Endothelial cell of umbilical vein (primary cell): Measurements from ENCODE around the gene GNAS-AS1. TPM values are rescaled to one million over a fixed set of nuclear protein-coding genes. Genes with fewer than 3 reads are reported as not detected.

Source experiments
- BruUV-seq: library from RNA; stranded (reverse); fragments of 400-500 nt; replicated peaks from 2 replicates; lab custom pipeline; 2021; lab: Mats Ljungman, UMichigan
- CTCF ChIA-PET: fragments of 300-600, 350-600 bp; sonication (Branson Sonifier 250); formaldehyde crosslinking; loops from one replicate; lab custom pipeline; 2021; ENCODE audit warnings: antibody characterized with exemption, inconsistent platforms; lab: Charles Lee
- POLR2A ChIA-PET: fragments of 300-600, 350-600 bp; sonication (Branson Sonifier 250); formaldehyde crosslinking; loops from one replicate; lab custom pipeline; 2021; ENCODE audit warnings: antibody characterized with exemption, inconsistent platforms; lab: Charles Lee
- DNase-seq: peaks from one replicate; pipeline ENCODE4 v3.0.0-alpha.2; 2011; ENCODE audit warnings: low read depth, low spot score
- FAIRE-seq: peaks from 2 replicates; lab custom pipeline; 2011; peaks lifted over from hg19 to GRCh38; lab: Jason Lieb, UNC
- H2AFZ ChIP-seq: 2 replicates; pipeline ENCODE4 v1.6.0; 2012; ENCODE audit warnings: low read depth, low read length, control low read depth, inconsistent platforms
- H3K27ac ChIP-seq: 2 replicates; pipeline ENCODE4 v1.5.1; 2011; ENCODE audit warnings: low read depth, mild to moderate bottlenecking, control low read depth, low read length, moderate library complexity; ENCODE audit not compliant: insufficient read depth
- H3K27me3 ChIP-seq, 2 experiments: 2 replicates each; pipeline versions ENCODE4 v1.6.0 to v1.6.1; 2011; ENCODE audit warnings: low read length in 2 of 2, mixed read lengths in 1 of 2; ENCODE audit not compliant: control insufficient read depth in 2 of 2, insufficient read depth in 2 of 2
- H3K36me3 ChIP-seq, 2 experiments: 2 replicates in 1 of 2; 3 replicates in 1 of 2; pipeline ENCODE4 v1.5.1; 2011; ENCODE audit warnings: low read length in 2 of 2, mild to moderate bottlenecking in 1 of 2, moderate library complexity in 1 of 2; ENCODE audit not compliant: control insufficient read depth in 2 of 2, insufficient read depth in 2 of 2; ENCODE audit errors: extremely low read depth in 1 of 2
- H3K4me1 ChIP-seq: 3 replicates; pipeline ENCODE4 v1.5.1; 2011; ENCODE audit warnings: mild to moderate bottlenecking, low read length; ENCODE audit not compliant: control insufficient read depth, insufficient read depth; ENCODE audit errors: extremely low read depth
- H3K4me2 ChIP-seq: 2 replicates; pipeline ENCODE4 v1.6.1; 2011; ENCODE audit warnings: low read length, control low read depth, mixed read lengths; ENCODE audit not compliant: insufficient read depth
- H3K4me3 ChIP-seq, 3 experiments: fragments of 200-600 bp in 1 of 3; sonication (generic), shearing (Covaris generic) in 1 of 3; replicated peaks in 1 of 3; 2 replicates each; pipeline ENCODE4 v1.5.1; 2011 to 2016; ENCODE audit warnings: control low read depth in 3 of 3, low read length in 3 of 3, mild to moderate bottlenecking in 2 of 3, inconsistent platforms in 1 of 3, low read depth in 1 of 3, moderate library complexity in 1 of 3; ENCODE audit not compliant: insufficient read depth in 1 of 3
- H3K79me2 ChIP-seq: 2 replicates; pipeline ENCODE4 v1.6.0; 2012; ENCODE audit warnings: low read length, inconsistent platforms; ENCODE audit not compliant: control insufficient read depth, insufficient read depth
- H3K9ac ChIP-seq: replicated peaks from 2 replicates; pipeline ENCODE3; 2011; ENCODE audit warnings: low read length, control low read depth; ENCODE audit not compliant: insufficient read depth; ENCODE audit errors: extremely low read depth
- H3K9me1 ChIP-seq: replicated peaks from 3 replicates; pipeline ENCODE4 v1.6.0; 2011; ENCODE audit warnings: mild to moderate bottlenecking, low read length; ENCODE audit not compliant: control insufficient read depth, insufficient read depth; ENCODE audit errors: extremely low read depth
- H3K9me3 ChIP-seq: replicated peaks from 2 replicates; pipeline ENCODE4 v1.5.1; 2012; ENCODE audit warnings: low read length, inconsistent platforms; ENCODE audit not compliant: control insufficient read depth, insufficient read depth
- H4K20me1 ChIP-seq: replicated peaks from 2 replicates; pipeline ENCODE3; 2011; ENCODE audit warnings: mild to moderate bottlenecking, low read length; ENCODE audit not compliant: control insufficient read depth, insufficient read depth; ENCODE audit errors: extremely low read depth
- EZH2 ChIP-seq: IDR thresholded peaks from 2 replicates; pipeline ENCODE4 v1.6.1; 2012; ENCODE audit warnings: borderline replicate concordance, low read depth, mild to moderate bottlenecking, moderate library complexity, low read length, inconsistent platforms; ENCODE audit not compliant: severe bottlenecking
- FOS ChIP-seq: IDR thresholded peaks from 2 replicates; pipeline ENCODE4 v1.6.1; 2011; ENCODE audit warnings: mild to moderate bottlenecking, low read length, moderate library complexity, borderline replicate concordance; ENCODE audit not compliant: insufficient read depth
- GATA2 ChIP-seq: IDR thresholded peaks from 2 replicates; pipeline ENCODE4 v1.7.0; 2011; ENCODE audit warnings: low read depth, mild to moderate bottlenecking, moderate library complexity, mixed read lengths, low read length; ENCODE audit not compliant: insufficient read length, insufficient read depth
- JUN ChIP-seq: IDR thresholded peaks from 2 replicates; pipeline ENCODE4 v1.6.1; 2011; ENCODE audit warnings: borderline replicate concordance, low read depth; ENCODE audit not compliant: insufficient read length, insufficient read depth
- MYC ChIP-seq: IDR thresholded peaks from one replicate; pipeline ENCODE4 v1.6.1; 2011; ENCODE audit warnings: mild to moderate bottlenecking, low read depth, low read length
- POLR2A ChIP-seq: IDR thresholded peaks from 2 replicates; pipeline ENCODE4 v1.6.1; 2012; ENCODE audit warnings: low read depth, mild to moderate bottlenecking, control low read depth, low read length
- POLR2AphosphoS5 ChIP-seq: IDR thresholded peaks from 2 replicates; pipeline ENCODE4 v1.6.1; 2012; ENCODE audit warnings: low read depth, mild to moderate bottlenecking, control low read depth, low read length, moderate library complexity; ENCODE audit not compliant: insufficient read depth
- dilution Hi-C: fragments of 300-500 bp; cut with MboI; formaldehyde crosslinking; loops from one replicate; pipeline ENCODE4 v1.15.0; 2019; ENCODE audit warnings: low sequenced_read_pairs; ENCODE audit not compliant: extremely low pct_ligation_motif_present
- intact Hi-C: fragments of 100-400 bp; cut with micrococcal nuclease; formaldehyde crosslinking; loops from one replicate; pipeline ENCODE4 v1.10.0; 2022
- polyA plus RNA-seq, 4 experiments: library from polyadenylated mRNA; depleted of rRNA in 3 of 4; stranded (reverse) in 3 of 4; unstranded in 1 of 4; fragments of >200 nt; gene quantifications; 2 replicates each; pipeline versions ENCODE4 v1.2.1 to v1.2.3, GENCODE V29; 2011 to 2012; ENCODE audit warnings: missing spikeins in 1 of 4
- total RNA-seq: library from RNA; stranded (reverse); gene quantifications from 2 replicates; pipeline ENCODE4 v1.2.3, GENCODE V29; 2021
- TF ChIP-seq, protein P1 (sequence below), 2 donors: IDR thresholded peaks; 1 replicate in 1 of 2; 2 replicates in 1 of 2; pipeline ENCODE4 v1.5.1; 2011; ENCODE audit warnings: low read length in 2 of 2, mild to moderate bottlenecking in 2 of 2, moderate library complexity in 2 of 2, control low read depth in 1 of 2, inconsistent platforms in 1 of 2, low read depth in 1 of 2; ENCODE audit not compliant: insufficient read depth in 1 of 2; ENCODE audit errors: extremely low read depth in 1 of 2
- TF ChIP-seq, protein P2 (sequence below): IDR thresholded peaks from 2 replicates; pipeline ENCODE4 v1.6.1; 2011; ENCODE audit not compliant: insufficient read depth, insufficient read length

Gene GNAS-AS1
- total and polyA plus RNA-seq, 2 donors (not counting 3 experiments of a cell fraction or from before 2014, with no cell fraction given): 0.11 to 0.58 TPM

DNA sequence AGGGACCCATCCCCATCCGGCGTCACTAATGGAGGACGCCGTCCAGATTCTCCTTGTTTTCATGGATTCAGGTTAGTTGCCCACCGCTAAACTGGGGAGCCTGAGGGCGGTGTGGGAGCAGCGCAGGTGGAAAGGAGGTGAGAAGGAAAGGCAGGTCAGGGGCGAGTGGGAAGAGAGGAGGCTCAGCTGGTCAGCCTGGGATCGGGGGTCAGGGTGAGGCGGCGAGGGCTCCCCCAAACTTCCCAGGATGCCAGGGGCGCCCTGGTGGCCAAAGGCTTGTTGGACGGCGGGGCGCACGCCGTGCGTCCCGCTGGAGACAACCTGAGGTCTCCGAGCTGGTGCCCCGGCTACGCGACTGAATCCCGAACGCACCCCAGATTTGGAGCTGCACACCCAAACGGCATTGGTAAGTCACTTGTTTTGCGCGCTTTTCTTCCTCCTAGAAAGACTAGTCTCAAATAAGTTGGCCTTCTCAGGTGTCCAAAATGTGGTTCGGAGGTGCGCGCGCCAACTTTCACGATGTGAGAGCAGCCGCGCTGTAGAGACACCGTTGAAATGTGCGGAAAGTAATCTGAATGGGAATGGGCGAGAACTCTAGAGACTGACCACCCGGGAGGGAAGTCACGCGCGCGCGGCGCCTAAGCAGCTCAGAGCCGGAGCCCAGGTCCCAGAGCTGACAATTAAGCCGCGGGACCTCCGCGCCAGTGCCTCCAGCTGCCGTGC is 9.7 kb downstream of the GNAS-AS1 start:
- Histone ChIP-seq H3K36me3 (no peaks in the 10 kb centered on the region), H3K4me2 (no peak overlapping the region), H3K79me2 (no peaks in the 10 kb centered on the region), H3K27ac (no peak overlapping the region), H3K4me1 (no peaks in the 10 kb centered on the region), H3K9me1 (no peaks in the 10 kb centered on the region), H3K27me3 (peaks cover 37 to 61% of the 10 kb centered on the region in 2 experiments), H4K20me1 (no peaks in the 10 kb centered on the region), H3K4me3 (no peak overlapping the region), H3K9ac (no peak overlapping the region), H3K9me3 (no peaks in the 10 kb centered on the region), H2AFZ (no peak overlapping the region)
- intact Hi-C loops: no loop called here
- DNase-seq (no peak), FAIRE-seq (no peak)
- CTCF ChIA-PET: interaction anchor here (1.1 kb wide), 1 partner anchor 360 kb away, joined by 4 read pairs; no protein-coding TSS in a partner anchor
- POLR2A ChIA-PET: no interaction called here
- BruUV-seq: no TSS peak
- dilution Hi-C loops: loop anchor here (25.0 kb wide), 2 partner anchors 229 to 604 kb away; partner anchors contain the start of gene ANKRD60
- no peak for TF ChIP-seq FOS
- no peak for TF ChIP-seq EZH2
- TF ChIP-seq, protein P1, sequence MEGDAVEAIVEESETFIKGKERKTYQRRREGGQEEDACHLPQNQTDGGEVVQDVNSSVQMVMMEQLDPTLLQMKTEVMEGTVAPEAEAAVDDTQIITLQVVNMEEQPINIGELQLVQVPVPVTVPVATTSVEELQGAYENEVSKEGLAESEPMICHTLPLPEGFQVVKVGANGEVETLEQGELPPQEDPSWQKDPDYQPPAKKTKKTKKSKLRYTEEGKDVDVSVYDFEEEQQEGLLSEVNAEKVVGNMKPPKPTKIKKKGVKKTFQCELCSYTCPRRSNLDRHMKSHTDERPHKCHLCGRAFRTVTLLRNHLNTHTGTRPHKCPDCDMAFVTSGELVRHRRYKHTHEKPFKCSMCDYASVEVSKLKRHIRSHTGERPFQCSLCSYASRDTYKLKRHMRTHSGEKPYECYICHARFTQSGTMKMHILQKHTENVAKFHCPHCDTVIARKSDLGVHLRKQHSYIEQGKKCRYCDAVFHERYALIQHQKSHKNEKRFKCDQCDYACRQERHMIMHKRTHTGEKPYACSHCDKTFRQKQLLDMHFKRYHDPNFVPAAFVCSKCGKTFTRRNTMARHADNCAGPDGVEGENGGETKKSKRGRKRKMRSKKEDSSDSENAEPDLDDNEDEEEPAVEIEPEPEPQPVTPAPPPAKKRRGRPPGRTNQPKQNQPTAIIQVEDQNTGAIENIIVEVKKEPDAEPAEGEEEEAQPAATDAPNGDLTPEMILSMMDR (IDR thresholded peaks at IDR 0.05; ENCODE audit: extremely low read depth in 1 of 2, insufficient read depth in 1 of 2, low read depth in 1 of 2, low read length in 2 of 2): no peak
- TF ChIP-seq, protein P2, sequence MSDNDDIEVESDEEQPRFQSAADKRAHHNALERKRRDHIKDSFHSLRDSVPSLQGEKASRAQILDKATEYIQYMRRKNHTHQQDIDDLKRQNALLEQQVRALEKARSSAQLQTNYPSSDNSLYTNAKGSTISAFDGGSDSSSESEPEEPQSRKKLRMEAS: no peak
- TF ChIP-seq POLR2AphosphoS5: no peak
- TF ChIP-seq MYC: no peak
- no peak for TF ChIP-seq GATA2
- no peak for TF ChIP-seq JUN
- TF ChIP-seq POLR2A: no peak
